Fibroblast of lung (primary cell): ENCODE results near the gene AGXT. TPM values are rescaled to one million over a fixed set of nuclear protein-coding genes. Genes with fewer than 3 reads are reported as not detected.

Source experiments
- DNase-seq, 2 donors: peaks; one replicate each; pipeline versions ENCODE4 v3.0.0 to v3.0.0-alpha.2; 2010; ENCODE audit warnings: low read depth in 2 of 2
- H2AFZ ChIP-seq: 2 replicates; pipeline ENCODE4 v1.5.1; 2012; ENCODE audit warnings: low read length, control low read depth, inconsistent platforms
- H3K27ac ChIP-seq: 2 replicates; pipeline ENCODE4 v1.5.1; 2011; ENCODE audit warnings: low read length, control low read depth; ENCODE audit not compliant: insufficient read depth
- H3K27me3 ChIP-seq: 2 replicates; pipeline ENCODE4 v1.5.1; 2011; ENCODE audit warnings: mild to moderate bottlenecking, low read length; ENCODE audit not compliant: control insufficient read depth, insufficient read depth
- H3K36me3 ChIP-seq: 2 replicates; pipeline ENCODE4 v1.5.1; 2011; ENCODE audit warnings: low read length; ENCODE audit not compliant: control insufficient read depth, insufficient read depth
- H3K4me1 ChIP-seq: 2 replicates; pipeline ENCODE4 v1.5.1; 2011; ENCODE audit warnings: low read length; ENCODE audit not compliant: control insufficient read depth, insufficient read depth; ENCODE audit errors: extremely low read depth
- H3K4me2 ChIP-seq: 2 replicates; pipeline ENCODE4 v1.5.1; 2011; ENCODE audit warnings: low read length, control low read depth; ENCODE audit not compliant: insufficient read depth; ENCODE audit errors: extremely low read depth
- H3K4me3 ChIP-seq, 4 experiments: fragments of 200-600 bp in 1 of 4; sonication (generic) in 1 of 4; replicated peaks in 1 of 4; 2 replicates each; pipeline ENCODE4 v1.5.1; 2011 to 2016; ENCODE audit warnings: low read length in 4 of 4, low read depth in 3 of 4, mild to moderate bottlenecking in 3 of 4, control low read depth in 2 of 4, inconsistent platforms in 1 of 4, mixed read lengths in 1 of 4; ENCODE audit not compliant: insufficient read depth in 1 of 4; ENCODE audit errors: control extremely low read depth in 1 of 4
- H3K79me2 ChIP-seq: 2 replicates; pipeline ENCODE4 v1.5.1; 2012; ENCODE audit warnings: mild to moderate bottlenecking, low read length, inconsistent platforms; ENCODE audit not compliant: control insufficient read depth, insufficient read depth
- H3K9ac ChIP-seq: 2 replicates; pipeline ENCODE4 v1.5.1; 2011; ENCODE audit warnings: mild to moderate bottlenecking, low read length, control low read depth; ENCODE audit not compliant: insufficient read depth
- H3K9me3 ChIP-seq: 2 replicates; pipeline ENCODE4 v1.5.1; 2012; ENCODE audit warnings: low read depth, low read length; ENCODE audit not compliant: control insufficient read depth, insufficient read depth
- H4K20me1 ChIP-seq: 2 replicates; pipeline ENCODE4 v1.5.1; 2011; ENCODE audit warnings: low read length; ENCODE audit not compliant: control insufficient read depth, insufficient read depth; ENCODE audit errors: extremely low read depth
- CTCF ChIP-seq, 2 donors: IDR thresholded peaks in 1 of 2; conservative IDR thresholded peaks in 1 of 2; 1 replicate in 1 of 2; 2 replicates in 1 of 2; pipeline ENCODE4 v1.5.1; 2011 to 2012; ENCODE audit warnings: low read length in 2 of 2, control low read depth in 1 of 2, inconsistent platforms in 1 of 2, low read depth in 1 of 2, mild to moderate bottlenecking in 1 of 2
- EZH2 ChIP-seq: IDR thresholded peaks from 2 replicates; pipeline ENCODE4 v1.5.1; 2012; ENCODE audit warnings: low read length, control low read depth, mild to moderate bottlenecking; ENCODE audit errors: missing control alignments
- polyA plus RNA-seq, 2 donors: library from polyadenylated mRNA; depleted of rRNA in 1 of 2; stranded (reverse) in 1 of 2; unstranded in 1 of 2; fragments of >200 nt; gene quantifications; 2 replicates each; pipeline ENCODE4 v1.2.1, GENCODE V29; 2011 to 2012; ENCODE audit warnings: missing spikeins in 1 of 2
- total RNA-seq: library from RNA; depleted of rRNA; stranded (reverse); fragments of >200 nt; gene quantifications from 2 replicates; pipeline ENCODE4 v1.2.1, GENCODE V29; 2014

The AGXT gene
- total and polyA plus RNA-seq, 2 donors (not counting 1 experiment from before 2014, with no cell fraction given), result not detected

- Histone ChIP-seq H3K9me3 (no peaks in the 10 kb centered on the region), H3K36me3 (no peaks in the 10 kb centered on the region), H3K9ac (no peak overlapping the region), H3K27ac (no peak overlapping the region), H2AFZ (no peak overlapping the region), H3K4me1 (no peaks in the 10 kb centered on the region), H3K27me3 (no peaks in the 10 kb centered on the region), H4K20me1 (no peaks in the 10 kb centered on the region), H3K4me2 (no peak overlapping the region), H3K79me2 (no peaks in the 10 kb centered on the region), H3K4me3 (no peak overlapping the region)
- no peak for TF ChIP-seq EZH2
- TF ChIP-seq CTCF (conservative IDR thresholded peaks at IDR 0.05 in 1 of 2, IDR thresholded peaks at IDR 0.05 in 1 of 2; ENCODE audit: low read depth in 1 of 2, low read length in 2 of 2), result no peak
- DNase-seq, result no peak
Observed at GRCh38 chr2:240903191-240904060, 34.8 kb downstream of the AGXT start.

- no peaks in the 10 kb centered on the region for H3K36me3 ChIP-seq
Observed at GRCh38 chr2:240904216-240905175, 35.9 kb downstream of the AGXT start.

GRCh38 chr2:240905176-240905781 is 36.7 kb downstream of the AGXT start:
- no peaks in the 10 kb centered on the region for H3K27me3 ChIP-seq

More at GRCh38 chr2:240904216-240905175, 35.9 kb downstream of the AGXT start:
- H4K20me1 ChIP-seq, result no peaks in the 10 kb centered on the region
- H3K4me2 ChIP-seq, result no peak overlapping the region
- no peaks in the 10 kb centered on the region for H3K4me1 ChIP-seq
- no peak overlapping the region for H3K9ac ChIP-seq
- H3K27me3 ChIP-seq, result no peaks in the 10 kb centered on the region
- TF ChIP-seq EZH2, result no peak
- H2AFZ ChIP-seq, result no peak overlapping the region
- no peaks in the 10 kb centered on the region for H3K79me2 ChIP-seq
- H3K9me3 ChIP-seq, result no peaks in the 10 kb centered on the region
- no peak overlapping the region for H3K27ac ChIP-seq
- DNase-seq, result no peak
- no peak overlapping the region for H3K4me3 ChIP-seq

More at GRCh38 chr2:240905176-240905781, 36.7 kb downstream of the AGXT start:
- H3K9me3 ChIP-seq, result no peaks in the 10 kb centered on the region
- no peak for DNase-seq
- no peak overlapping the region for H3K4me2 ChIP-seq
- H3K36me3 ChIP-seq, result no peaks in the 10 kb centered on the region
- no peak overlapping the region for H3K4me3 ChIP-seq
- no peak overlapping the region for H2AFZ ChIP-seq
- no peak overlapping the region for H3K27ac ChIP-seq
- no peak overlapping the region for H3K9ac ChIP-seq
- no peaks in the 10 kb centered on the region for H4K20me1 ChIP-seq
- no peaks in the 10 kb centered on the region for H3K79me2 ChIP-seq
- H3K4me1 ChIP-seq, result no peaks in the 10 kb centered on the region
- TF ChIP-seq EZH2 (no peak), CTCF (conservative IDR thresholded peaks at IDR 0.05 in 1 of 2, IDR thresholded peaks at IDR 0.05 in 1 of 2; ENCODE audit: low read depth in 1 of 2, low read length in 2 of 2) (no peak)
